H9 (cell line): ENCODE measurements around the gene TMEM174. TPM values are rescaled to one million over a fixed set of nuclear protein-coding genes. Genes with fewer than 3 reads are reported as not detected.

Source experiments
- DNase-seq: peaks from one replicate; pipeline ENCODE4 v3.0.0-alpha.2; 2017
- H2AFZ ChIP-seq: one replicate; pipeline ENCODE4 v1.6.1; 2013; ENCODE audit warnings: mild to moderate bottlenecking, low read length, control low read depth, moderate library complexity
- H2AK5ac ChIP-seq: 2 replicates; pipeline ENCODE4 v1.6.1; 2013; ENCODE audit warnings: low read length, control low read depth, mixed read lengths; ENCODE audit not compliant: insufficient read length
- H2BK120ac ChIP-seq: one replicate; pipeline ENCODE4 v1.6.1; 2013; ENCODE audit warnings: low read depth, mild to moderate bottlenecking, low read length, control low read depth, inconsistent platforms; ENCODE audit not compliant: poor library complexity, severe bottlenecking
- H2BK12ac ChIP-seq: 2 replicates; pipeline ENCODE4 v1.6.1; 2013; ENCODE audit warnings: low read length, control low read depth, mixed read lengths, low read depth; ENCODE audit not compliant: insufficient read length
- H2BK15ac ChIP-seq: 2 replicates; pipeline ENCODE4 v1.6.1; 2013; ENCODE audit warnings: low read depth, low read length, control low read depth
- H2BK20ac ChIP-seq: one replicate; pipeline ENCODE4 v1.6.1; 2013; ENCODE audit warnings: low read depth, mild to moderate bottlenecking, low read length, control low read depth, inconsistent platforms; ENCODE audit not compliant: poor library complexity, severe bottlenecking
- H2BK5ac ChIP-seq: 2 replicates; pipeline ENCODE4 v1.6.1; 2013; ENCODE audit warnings: low read length, control low read depth, mixed read lengths; ENCODE audit not compliant: insufficient read length
- H3K14ac ChIP-seq: 2 replicates; pipeline ENCODE4 v1.6.1; 2013; ENCODE audit warnings: low read length, control low read depth; ENCODE audit not compliant: insufficient read depth
- H3K18ac ChIP-seq: 2 replicates; pipeline ENCODE4 v1.6.1; 2013; ENCODE audit warnings: low read depth, mild to moderate bottlenecking, mixed read lengths, low read length, control low read depth; ENCODE audit not compliant: insufficient read length
- H3K23ac ChIP-seq: 2 replicates; pipeline ENCODE4 v1.6.1; 2013; ENCODE audit warnings: low read length, control low read depth, mixed read lengths, low read depth; ENCODE audit not compliant: insufficient read length
- H3K23me2 ChIP-seq: 2 replicates; pipeline ENCODE4 v1.6.1; 2013; ENCODE audit warnings: low read depth, mild to moderate bottlenecking, mixed read lengths, low read length, control low read depth; ENCODE audit not compliant: insufficient read length, poor library complexity, severe bottlenecking
- H3K27ac ChIP-seq: 2 replicates; pipeline ENCODE4 v1.5.1; 2013; ENCODE audit warnings: low read length, control low read depth, mixed read lengths, low read depth; ENCODE audit not compliant: insufficient read length
- H3K27me3 ChIP-seq: 2 replicates; pipeline ENCODE4 v1.6.1; 2013; ENCODE audit warnings: low read length, control low read depth, inconsistent platforms; ENCODE audit not compliant: insufficient read depth
- H3K4ac ChIP-seq: 2 replicates; pipeline ENCODE4 v1.6.1; 2013; ENCODE audit warnings: low read depth, mild to moderate bottlenecking, control low read depth, inconsistent platforms, low read length, moderate library complexity
- H3K4me1 ChIP-seq: 2 replicates; pipeline ENCODE4 v1.6.1; 2013; ENCODE audit warnings: low read length, control low read depth, inconsistent platforms; ENCODE audit not compliant: insufficient read depth
- H3K4me2 ChIP-seq: 2 replicates; pipeline ENCODE4 v1.6.1; 2013; ENCODE audit warnings: low read length, control low read depth, mixed read lengths; ENCODE audit not compliant: insufficient read length, insufficient read depth
- H3K56ac ChIP-seq: 2 replicates; pipeline ENCODE4 v1.6.1; 2013; ENCODE audit warnings: low read depth, mild to moderate bottlenecking, mixed read lengths, low read length, control low read depth; ENCODE audit not compliant: insufficient read length
- H3K79me1 ChIP-seq: 2 replicates; pipeline ENCODE4 v1.6.1; 2013; ENCODE audit warnings: low read depth, mild to moderate bottlenecking, moderate library complexity, low read length, control low read depth, inconsistent platforms; ENCODE audit not compliant: insufficient read depth, poor library complexity, severe bottlenecking
- H3K79me2 ChIP-seq: 2 replicates; pipeline ENCODE4 v1.6.1; 2013; ENCODE audit warnings: low read length, control low read depth, inconsistent platforms; ENCODE audit not compliant: insufficient read depth
- H3K9ac ChIP-seq: 2 replicates; pipeline ENCODE4 v1.6.1; 2013; ENCODE audit warnings: low read length, control low read depth, mixed read lengths; ENCODE audit not compliant: insufficient read length; ENCODE audit errors: extremely low read depth
- H3K9me3 ChIP-seq: one replicate; pipeline ENCODE4 v1.6.1; 2013; ENCODE audit warnings: low read depth, low read length, inconsistent platforms; ENCODE audit not compliant: control insufficient read depth
- H3T11ph ChIP-seq: one replicate; pipeline ENCODE4 v1.6.1; 2013; ENCODE audit warnings: mild to moderate bottlenecking, low read length, control low read depth, inconsistent platforms
- H4K20me1 ChIP-seq: one replicate; pipeline ENCODE4 v1.6.1; 2013; ENCODE audit not compliant: control insufficient read depth, insufficient read length, insufficient read depth
- H4K5ac ChIP-seq: 2 replicates; pipeline ENCODE4 v1.6.1; 2013; ENCODE audit warnings: low read depth, mild to moderate bottlenecking, mixed read lengths, low read length, control low read depth; ENCODE audit not compliant: insufficient read length
- H4K8ac ChIP-seq: replicated peaks from 2 replicates; pipeline ENCODE4 v1.6.1; 2013; ENCODE audit warnings: low read length, control low read depth, mixed read lengths, low read depth; ENCODE audit not compliant: insufficient read length
- H4K91ac ChIP-seq: 2 replicates; pipeline ENCODE4 v1.6.1; 2013; ENCODE audit warnings: low read depth, mild to moderate bottlenecking, moderate library complexity, mixed read lengths, low read length, control low read depth; ENCODE audit not compliant: insufficient read length
- H3K27ac Mint-ChIP-seq, 3 experiments: 2 replicates in 2 of 3; 3 replicates in 1 of 3; pipeline ENCODE4 v1.8.0; 2020 to 2021; ENCODE audit warnings: mixed read lengths in 3 of 3, mild to moderate bottlenecking in 1 of 3, moderate library complexity in 1 of 3
- H3K27me3 Mint-ChIP-seq: 2 replicates; pipeline ENCODE4 v1.8.0; 2021; ENCODE audit warnings: low read depth, mild to moderate bottlenecking, moderate library complexity, mixed read lengths
- H3K36me3 Mint-ChIP-seq, 3 experiments: 2 replicates in 2 of 3; 3 replicates in 1 of 3; pipeline ENCODE4 v1.8.0; 2020 to 2021; ENCODE audit warnings: low read depth in 3 of 3, mixed read lengths in 3 of 3; ENCODE audit not compliant: insufficient read depth in 1 of 3
- H3K4me1 Mint-ChIP-seq, 2 experiments: 2 replicates each; pipeline ENCODE4 v1.8.0; 2020; ENCODE audit warnings: mixed read lengths in 2 of 2
- H3K4me3 Mint-ChIP-seq, 2 experiments: 2 replicates in 1 of 2; 3 replicates in 1 of 2; pipeline ENCODE4 v1.8.0; 2020 to 2021; ENCODE audit warnings: mild to moderate bottlenecking in 2 of 2, mixed read lengths in 2 of 2, moderate library complexity in 1 of 2
- H3K9me3 Mint-ChIP-seq, 2 experiments: 2 replicates in 1 of 2; 3 replicates in 1 of 2; pipeline ENCODE4 v1.8.0; 2020; ENCODE audit warnings: mild to moderate bottlenecking in 2 of 2, mixed read lengths in 2 of 2, moderate library complexity in 1 of 2
- CTCF ChIP-seq: fragments of 200-600 bp; sonication (generic); conservative IDR thresholded peaks from 3 replicates; pipeline ENCODE4 v1.8.0; 2021; ENCODE audit warnings: antibody characterized with exemption, mild to moderate bottlenecking
- total RNA-seq: library from RNA; stranded (reverse); gene quantifications from 2 replicates; pipeline ENCODE4 v1.2.1, GENCODE V29; 2021

TMEM174 gene
- total RNA-seq, 1 experiment from 2014 or later: not detected

DNA sequence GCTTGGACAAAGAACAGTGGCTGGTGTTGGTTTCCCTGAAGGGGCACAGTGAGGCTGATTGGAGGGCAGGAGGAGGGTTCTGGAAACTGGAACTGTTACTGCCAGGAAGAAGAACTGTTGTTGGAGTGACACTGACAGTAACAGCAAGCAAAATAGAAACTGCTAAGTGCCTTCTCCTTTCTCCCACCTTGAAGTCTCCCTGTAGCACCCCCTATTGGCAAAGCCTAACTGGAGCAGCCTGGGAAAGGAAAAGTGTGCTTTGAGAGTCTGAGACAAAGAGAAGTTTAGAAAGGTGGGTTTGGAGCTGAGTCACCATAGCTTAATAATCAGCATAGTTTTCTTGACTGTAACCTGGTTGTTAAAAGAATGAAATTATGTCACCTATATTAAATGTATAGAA, 2.5 kb upstream of the TMEM174 start:
- Histone ChIP-seq H2BK120ac (no peak overlapping the region), H3K9me3 (no peaks in the 10 kb centered on the region), H3K27ac (no peak overlapping the region), H3K18ac (no peak overlapping the region), H3K79me1 (no peaks in the 10 kb centered on the region), H3K27me3 (no peaks in the 10 kb centered on the region), H4K20me1 (no peaks in the 10 kb centered on the region), H3K4ac (no peak overlapping the region), H2BK15ac (no peak overlapping the region), H3K79me2 (no peaks in the 10 kb centered on the region), H2BK20ac (no peak overlapping the region), H2AK5ac (no peak overlapping the region), H2AFZ (no peak overlapping the region), H3K56ac (no peak overlapping the region), H3T11ph (no peak overlapping the region), H3K4me2 (no peak overlapping the region), H3K9ac (no peak overlapping the region), H3K14ac (no peak overlapping the region), H3K23me2 (no peaks in the 10 kb centered on the region), H4K8ac (no peak overlapping the region), H4K91ac (no peak overlapping the region), H3K4me1 (0 out of 2 replicates have a peak, but pooled peaks cover 3% of the 10 kb centered on the region), H2BK12ac (no peak overlapping the region), H4K5ac (no peak overlapping the region), H3K23ac (no peak overlapping the region), H2BK5ac (no peak overlapping the region)
- Mint-ChIP-seq H3K36me3 (no peaks in the 10 kb centered on the region), H3K4me1 (peaks cover 6 to 18% of the 10 kb centered on the region in 2 experiments), H3K27me3 (no peaks in the 10 kb centered on the region; the same call in 1 of the 2 replicates), H3K27ac (peak overlapping the region in 1 of 3 experiments; percentile 35; a peak in 1 of 7 replicates), H3K4me3 (no peak overlapping the region), H3K9me3 (no peaks in the 10 kb centered on the region; a peak in 1 of 5 replicates)
- peak; percentile 90 for TF ChIP-seq CTCF
- peak; percentile 73 for DNase-seq
